Measurements from ENCODE around the gene FKBP5. TPM values are rescaled to one million over a fixed set of nuclear protein-coding genes. Genes with fewer than 3 reads are reported as not detected.
A peak's percentile ranks its signal among the peaks of the same experiment; 100 is the strongest.

Gene FKBP5
- polyA plus RNA-seq, 2 of the 4 experiments (the other 2 are of a cell fraction): 8.4 to 11.7 TPM

DNA sequence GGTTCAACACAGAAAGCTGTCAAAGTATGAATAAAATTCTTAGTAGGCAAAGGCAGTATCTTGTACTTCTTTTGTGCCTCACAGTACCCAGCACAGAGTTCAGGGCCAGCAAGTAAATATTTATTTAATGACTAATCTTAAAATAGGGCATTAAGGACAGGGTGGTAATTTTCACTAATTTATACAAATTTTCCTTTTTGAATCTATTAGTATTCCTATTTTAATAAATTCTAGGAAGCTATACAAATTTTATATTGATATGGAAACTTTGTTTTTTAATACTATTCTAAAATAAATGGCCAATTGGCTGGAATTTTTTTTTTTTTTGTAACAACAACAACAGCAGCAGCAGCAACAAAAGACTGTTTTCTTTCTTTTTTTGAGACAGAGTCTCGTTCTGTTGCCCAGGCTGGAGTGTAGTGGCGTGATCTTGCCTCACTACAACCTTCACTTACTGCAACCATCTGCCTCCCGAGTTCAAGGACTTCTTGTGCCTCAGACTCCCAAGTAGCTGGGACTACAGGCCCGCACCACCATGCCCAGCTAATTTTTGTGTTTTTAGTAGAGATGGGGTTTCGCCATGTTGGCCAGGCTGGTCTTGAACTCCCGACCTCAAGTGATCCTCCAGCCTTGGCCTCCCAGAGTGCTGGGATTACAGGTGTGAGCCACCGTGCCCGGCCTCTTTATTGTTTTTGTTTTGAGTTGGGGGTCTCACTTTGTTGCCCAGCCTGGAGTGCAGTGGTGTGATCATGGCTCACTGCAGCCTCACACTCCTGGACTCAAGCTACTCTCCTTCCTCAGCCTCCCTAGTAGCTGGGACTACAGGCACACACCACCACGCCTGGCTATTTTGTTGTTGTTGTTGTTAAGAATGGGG is 85.2 kb downstream of the FKBP5 start:
- ChIA-PET POLR2A (no interaction called here), CTCF (interaction anchor here (0.7 to 2.1 kb wide), 11 partner anchors 13 to 133 kb away, joined by 3 to 7 read pairs (median 4); no protein-coding TSS in a partner anchor)
- FAIRE-seq (no peak), DNase-seq (ENCODE audit: low read depth in 1 of 2, low spot score in 1 of 2) (no peak), ATAC-seq (no peak)
- no peak overlapping the region for H3K4me3 ChIP-seq
- H3K4me1 ChIP-seq: peaks cover 38% of the 10 kb centered on the region
- no peak for TF ChIP-seq ESRRA (IDR thresholded peaks at IDR 0.05; ENCODE audit: borderline replicate concordance, low read length)
- TF ChIP-seq, protein P1, sequence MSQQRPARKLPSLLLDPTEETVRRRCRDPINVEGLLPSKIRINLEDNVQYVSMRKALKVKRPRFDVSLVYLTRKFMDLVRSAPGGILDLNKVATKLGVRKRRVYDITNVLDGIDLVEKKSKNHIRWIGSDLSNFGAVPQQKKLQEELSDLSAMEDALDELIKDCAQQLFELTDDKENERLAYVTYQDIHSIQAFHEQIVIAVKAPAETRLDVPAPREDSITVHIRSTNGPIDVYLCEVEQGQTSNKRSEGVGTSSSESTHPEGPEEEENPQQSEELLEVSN (IDR thresholded peaks at IDR 0.05; ENCODE audit: borderline replicate concordance, low read depth): no peak
- TF ChIP-seq, protein P2, sequence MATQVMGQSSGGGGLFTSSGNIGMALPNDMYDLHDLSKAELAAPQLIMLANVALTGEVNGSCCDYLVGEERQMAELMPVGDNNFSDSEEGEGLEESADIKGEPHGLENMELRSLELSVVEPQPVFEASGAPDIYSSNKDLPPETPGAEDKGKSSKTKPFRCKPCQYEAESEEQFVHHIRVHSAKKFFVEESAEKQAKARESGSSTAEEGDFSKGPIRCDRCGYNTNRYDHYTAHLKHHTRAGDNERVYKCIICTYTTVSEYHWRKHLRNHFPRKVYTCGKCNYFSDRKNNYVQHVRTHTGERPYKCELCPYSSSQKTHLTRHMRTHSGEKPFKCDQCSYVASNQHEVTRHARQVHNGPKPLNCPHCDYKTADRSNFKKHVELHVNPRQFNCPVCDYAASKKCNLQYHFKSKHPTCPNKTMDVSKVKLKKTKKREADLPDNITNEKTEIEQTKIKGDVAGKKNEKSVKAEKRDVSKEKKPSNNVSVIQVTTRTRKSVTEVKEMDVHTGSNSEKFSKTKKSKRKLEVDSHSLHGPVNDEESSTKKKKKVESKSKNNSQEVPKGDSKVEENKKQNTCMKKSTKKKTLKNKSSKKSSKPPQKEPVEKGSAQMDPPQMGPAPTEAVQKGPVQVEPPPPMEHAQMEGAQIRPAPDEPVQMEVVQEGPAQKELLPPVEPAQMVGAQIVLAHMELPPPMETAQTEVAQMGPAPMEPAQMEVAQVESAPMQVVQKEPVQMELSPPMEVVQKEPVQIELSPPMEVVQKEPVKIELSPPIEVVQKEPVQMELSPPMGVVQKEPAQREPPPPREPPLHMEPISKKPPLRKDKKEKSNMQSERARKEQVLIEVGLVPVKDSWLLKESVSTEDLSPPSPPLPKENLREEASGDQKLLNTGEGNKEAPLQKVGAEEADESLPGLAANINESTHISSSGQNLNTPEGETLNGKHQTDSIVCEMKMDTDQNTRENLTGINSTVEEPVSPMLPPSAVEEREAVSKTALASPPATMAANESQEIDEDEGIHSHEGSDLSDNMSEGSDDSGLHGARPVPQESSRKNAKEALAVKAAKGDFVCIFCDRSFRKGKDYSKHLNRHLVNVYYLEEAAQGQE (IDR thresholded peaks at IDR 0.05): no peak
- TF ChIP-seq EHF (CRISPR knock-in tag; IDR thresholded peaks at IDR 0.05): no peak
- no peak for TF ChIP-seq FOXS1 (CRISPR knock-in tag; IDR thresholded peaks at IDR 0.05)
- TF ChIP-seq CBX2 (IDR thresholded peaks at IDR 0.05; ENCODE audit: borderline replicate concordance, low read depth): no peak
- TF ChIP-seq MAFK (IDR thresholded peaks at IDR 0.05; ENCODE audit: partially characterized antibody): no peak
- TF ChIP-seq PHF8 (IDR thresholded peaks at IDR 0.05; ENCODE audit: borderline replicate concordance, low read depth): no peak
- no peak for TF ChIP-seq RFX5 (IDR thresholded peaks at IDR 0.05)
- TF ChIP-seq, protein P3, sequence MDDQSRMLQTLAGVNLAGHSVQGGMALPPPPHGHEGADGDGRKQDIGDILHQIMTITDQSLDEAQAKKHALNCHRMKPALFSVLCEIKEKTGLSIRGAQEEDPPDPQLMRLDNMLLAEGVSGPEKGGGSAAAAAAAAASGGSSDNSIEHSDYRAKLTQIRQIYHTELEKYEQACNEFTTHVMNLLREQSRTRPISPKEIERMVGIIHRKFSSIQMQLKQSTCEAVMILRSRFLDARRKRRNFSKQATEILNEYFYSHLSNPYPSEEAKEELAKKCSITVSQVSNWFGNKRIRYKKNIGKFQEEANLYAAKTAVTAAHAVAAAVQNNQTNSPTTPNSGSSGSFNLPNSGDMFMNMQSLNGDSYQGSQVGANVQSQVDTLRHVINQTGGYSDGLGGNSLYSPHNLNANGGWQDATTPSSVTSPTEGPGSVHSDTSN (IDR thresholded peaks at IDR 0.05): no peak
- TF ChIP-seq HOXB5 (CRISPR knock-in tag; IDR thresholded peaks at IDR 0.05): no peak
- peak overlapping the region; percentile 66 to 77; a peak in 4 of 6 replicates for H3K27ac ChIP-seq
- H3K9me3 ChIP-seq: no peaks in the 10 kb centered on the region
- 85% methylated on average over 9 of the region's 9 CpGs for WGBS (ENCODE audit: missing lambda C conversion rate)
- H3K4me2 ChIP-seq: peak overlapping the region; percentile 90

DNA sequence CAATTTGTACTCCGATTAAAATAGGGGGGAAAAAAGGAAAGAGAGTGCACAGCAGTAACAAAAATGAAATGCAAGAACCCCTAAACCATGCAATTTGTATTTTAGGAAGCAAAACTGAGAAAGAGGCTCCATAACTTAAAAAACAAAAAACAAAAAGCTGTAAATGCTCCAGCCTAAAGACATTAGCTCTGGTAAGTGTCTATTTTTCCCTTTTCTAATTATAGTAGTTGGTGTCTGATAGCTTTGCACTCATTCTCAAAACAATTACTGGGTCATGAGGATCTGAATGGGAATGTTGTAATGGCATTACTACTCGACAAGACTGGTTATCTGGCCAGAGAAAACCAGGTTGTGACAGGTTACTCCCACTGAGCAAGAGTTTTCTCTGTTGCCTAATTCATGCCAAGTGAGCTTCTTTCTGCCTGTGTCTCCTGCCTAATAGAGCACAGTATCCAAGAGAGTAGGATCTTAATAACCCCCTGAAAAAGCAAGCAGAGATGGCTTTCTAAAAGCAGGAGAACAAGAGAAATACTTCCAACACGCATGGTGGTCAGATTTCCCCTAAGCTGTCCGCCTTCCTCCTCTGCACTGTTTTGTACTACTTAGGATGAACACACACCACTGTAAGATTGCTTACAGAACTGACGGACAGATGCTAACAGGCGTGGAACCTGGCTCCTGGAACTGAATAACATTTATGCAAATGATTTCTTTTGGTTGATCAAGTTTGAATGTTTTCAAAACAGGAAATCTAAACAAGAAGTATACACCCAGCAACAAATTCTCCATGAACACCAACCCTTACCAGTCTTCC is 86.4 kb downstream of the FKBP5 start:
- CTCF ChIA-PET: interaction anchor here (0.9 to 2.1 kb wide), 9 partner anchors 12 to 134 kb away, joined by 3 to 7 read pairs (median 4); no protein-coding TSS in a partner anchor
- TF ChIP-seq EHF (CRISPR knock-in tag; IDR thresholded peaks at IDR 0.05): no peak
- TF ChIP-seq GATA3 (IDR thresholded peaks at IDR 0.05; ENCODE audit: borderline replicate concordance): no peak
- TF ChIP-seq RNF2 (IDR thresholded peaks at IDR 0.05; ENCODE audit: borderline replicate concordance, low read depth): no peak
- TF ChIP-seq, protein P2 (IDR thresholded peaks at IDR 0.05): no peak
- no peak for TF ChIP-seq SREBF2 (IDR thresholded peaks at IDR 0.05)
- TF ChIP-seq, protein P4, sequence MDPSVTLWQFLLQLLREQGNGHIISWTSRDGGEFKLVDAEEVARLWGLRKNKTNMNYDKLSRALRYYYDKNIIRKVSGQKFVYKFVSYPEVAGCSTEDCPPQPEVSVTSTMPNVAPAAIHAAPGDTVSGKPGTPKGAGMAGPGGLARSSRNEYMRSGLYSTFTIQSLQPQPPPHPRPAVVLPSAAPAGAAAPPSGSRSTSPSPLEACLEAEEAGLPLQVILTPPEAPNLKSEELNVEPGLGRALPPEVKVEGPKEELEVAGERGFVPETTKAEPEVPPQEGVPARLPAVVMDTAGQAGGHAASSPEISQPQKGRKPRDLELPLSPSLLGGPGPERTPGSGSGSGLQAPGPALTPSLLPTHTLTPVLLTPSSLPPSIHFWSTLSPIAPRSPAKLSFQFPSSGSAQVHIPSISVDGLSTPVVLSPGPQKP (IDR thresholded peaks at IDR 0.05; ENCODE audit: low read depth, low read length): no peak
- no peak for TF ChIP-seq BHLHE40 (IDR thresholded peaks at IDR 0.05; ENCODE audit: low read depth, low read length)
- no peak for TF ChIP-seq FOXS1 (CRISPR knock-in tag; IDR thresholded peaks at IDR 0.05)
- TF ChIP-seq NFE2L2 (conservative IDR thresholded peaks at IDR 0.05; ENCODE audit: low read length): no peak
- TF ChIP-seq HOXB5 (CRISPR knock-in tag; IDR thresholded peaks at IDR 0.05): no peak
- TF ChIP-seq, protein P5, sequence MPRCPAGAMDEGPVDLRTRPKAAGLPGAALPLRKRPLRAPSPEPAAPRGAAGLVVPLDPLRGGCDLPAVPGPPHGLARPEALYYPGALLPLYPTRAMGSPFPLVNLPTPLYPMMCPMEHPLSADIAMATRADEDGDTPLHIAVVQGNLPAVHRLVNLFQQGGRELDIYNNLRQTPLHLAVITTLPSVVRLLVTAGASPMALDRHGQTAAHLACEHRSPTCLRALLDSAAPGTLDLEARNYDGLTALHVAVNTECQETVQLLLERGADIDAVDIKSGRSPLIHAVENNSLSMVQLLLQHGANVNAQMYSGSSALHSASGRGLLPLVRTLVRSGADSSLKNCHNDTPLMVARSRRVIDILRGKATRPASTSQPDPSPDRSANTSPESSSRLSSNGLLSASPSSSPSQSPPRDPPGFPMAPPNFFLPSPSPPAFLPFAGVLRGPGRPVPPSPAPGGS (IDR thresholded peaks at IDR 0.05): no peak
- TF ChIP-seq, protein P6, sequence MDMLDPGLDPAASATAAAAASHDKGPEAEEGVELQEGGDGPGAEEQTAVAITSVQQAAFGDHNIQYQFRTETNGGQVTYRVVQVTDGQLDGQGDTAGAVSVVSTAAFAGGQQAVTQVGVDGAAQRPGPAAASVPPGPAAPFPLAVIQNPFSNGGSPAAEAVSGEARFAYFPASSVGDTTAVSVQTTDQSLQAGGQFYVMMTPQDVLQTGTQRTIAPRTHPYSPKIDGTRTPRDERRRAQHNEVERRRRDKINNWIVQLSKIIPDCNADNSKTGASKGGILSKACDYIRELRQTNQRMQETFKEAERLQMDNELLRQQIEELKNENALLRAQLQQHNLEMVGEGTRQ (IDR thresholded peaks at IDR 0.05): no peak

More for the DNA sequence above, 86.4 kb downstream of the FKBP5 start:
- Histone ChIP-seq H3K4me3 (no peak overlapping the region), H3K4me2 (peak overlapping the region; percentile 90), H3K4me1 (peaks cover 39% of the 10 kb centered on the region), H3K27ac (peak overlapping the region; percentile 77 to 81), H3K9me3 (no peaks in the 10 kb centered on the region)
- ATAC-seq (peak; percentile 40 to 54; a peak in 3 of 6 replicates), DNase-seq (ENCODE audit: low read depth in 1 of 2, low spot score in 1 of 2) (no peak), FAIRE-seq (no peak)
- 59% methylated on average over 6 of the region's 6 CpGs for WGBS (ENCODE audit: missing lambda C conversion rate)
- POLR2A ChIA-PET: no interaction called here
